H9 (cell line): ENCODE results near the gene EHF. TPM values are rescaled to one million over a fixed set of nuclear protein-coding genes. Genes with fewer than 3 reads are reported as not detected.

Experiments used
- DNase-seq: peaks from one replicate; pipeline ENCODE4 v3.0.0-alpha.2; 2017
- H2AFZ ChIP-seq: one replicate; pipeline ENCODE4 v1.6.1; 2013; ENCODE audit warnings: mild to moderate bottlenecking, low read length, control low read depth, moderate library complexity
- H2AK5ac ChIP-seq: 2 replicates; pipeline ENCODE4 v1.6.1; 2013; ENCODE audit warnings: low read length, control low read depth, mixed read lengths; ENCODE audit not compliant: insufficient read length
- H2BK120ac ChIP-seq: one replicate; pipeline ENCODE4 v1.6.1; 2013; ENCODE audit warnings: low read depth, mild to moderate bottlenecking, low read length, control low read depth, inconsistent platforms; ENCODE audit not compliant: poor library complexity, severe bottlenecking
- H2BK12ac ChIP-seq: 2 replicates; pipeline ENCODE4 v1.6.1; 2013; ENCODE audit warnings: low read length, control low read depth, mixed read lengths, low read depth; ENCODE audit not compliant: insufficient read length
- H2BK15ac ChIP-seq: 2 replicates; pipeline ENCODE4 v1.6.1; 2013; ENCODE audit warnings: low read depth, low read length, control low read depth
- H2BK20ac ChIP-seq: one replicate; pipeline ENCODE4 v1.6.1; 2013; ENCODE audit warnings: low read depth, mild to moderate bottlenecking, low read length, control low read depth, inconsistent platforms; ENCODE audit not compliant: poor library complexity, severe bottlenecking
- H2BK5ac ChIP-seq: 2 replicates; pipeline ENCODE4 v1.6.1; 2013; ENCODE audit warnings: low read length, control low read depth, mixed read lengths; ENCODE audit not compliant: insufficient read length
- H3K14ac ChIP-seq: 2 replicates; pipeline ENCODE4 v1.6.1; 2013; ENCODE audit warnings: low read length, control low read depth; ENCODE audit not compliant: insufficient read depth
- H3K18ac ChIP-seq: 2 replicates; pipeline ENCODE4 v1.6.1; 2013; ENCODE audit warnings: low read depth, mild to moderate bottlenecking, mixed read lengths, low read length, control low read depth; ENCODE audit not compliant: insufficient read length
- H3K23ac ChIP-seq: 2 replicates; pipeline ENCODE4 v1.6.1; 2013; ENCODE audit warnings: low read length, control low read depth, mixed read lengths, low read depth; ENCODE audit not compliant: insufficient read length
- H3K23me2 ChIP-seq: 2 replicates; pipeline ENCODE4 v1.6.1; 2013; ENCODE audit warnings: low read depth, mild to moderate bottlenecking, mixed read lengths, low read length, control low read depth; ENCODE audit not compliant: insufficient read length, poor library complexity, severe bottlenecking
- H3K27ac ChIP-seq: 2 replicates; pipeline ENCODE4 v1.5.1; 2013; ENCODE audit warnings: low read length, control low read depth, mixed read lengths, low read depth; ENCODE audit not compliant: insufficient read length
- H3K27me3 ChIP-seq: 2 replicates; pipeline ENCODE4 v1.6.1; 2013; ENCODE audit warnings: low read length, control low read depth, inconsistent platforms; ENCODE audit not compliant: insufficient read depth
- H3K4ac ChIP-seq: 2 replicates; pipeline ENCODE4 v1.6.1; 2013; ENCODE audit warnings: low read depth, mild to moderate bottlenecking, control low read depth, inconsistent platforms, low read length, moderate library complexity
- H3K4me1 ChIP-seq: 2 replicates; pipeline ENCODE4 v1.6.1; 2013; ENCODE audit warnings: low read length, control low read depth, inconsistent platforms; ENCODE audit not compliant: insufficient read depth
- H3K4me2 ChIP-seq: 2 replicates; pipeline ENCODE4 v1.6.1; 2013; ENCODE audit warnings: low read length, control low read depth, mixed read lengths; ENCODE audit not compliant: insufficient read length, insufficient read depth
- H3K56ac ChIP-seq: 2 replicates; pipeline ENCODE4 v1.6.1; 2013; ENCODE audit warnings: low read depth, mild to moderate bottlenecking, mixed read lengths, low read length, control low read depth; ENCODE audit not compliant: insufficient read length
- H3K79me1 ChIP-seq: 2 replicates; pipeline ENCODE4 v1.6.1; 2013; ENCODE audit warnings: low read depth, mild to moderate bottlenecking, moderate library complexity, low read length, control low read depth, inconsistent platforms; ENCODE audit not compliant: insufficient read depth, poor library complexity, severe bottlenecking
- H3K79me2 ChIP-seq: 2 replicates; pipeline ENCODE4 v1.6.1; 2013; ENCODE audit warnings: low read length, control low read depth, inconsistent platforms; ENCODE audit not compliant: insufficient read depth
- H3K9ac ChIP-seq: 2 replicates; pipeline ENCODE4 v1.6.1; 2013; ENCODE audit warnings: low read length, control low read depth, mixed read lengths; ENCODE audit not compliant: insufficient read length; ENCODE audit errors: extremely low read depth
- H3K9me3 ChIP-seq: one replicate; pipeline ENCODE4 v1.6.1; 2013; ENCODE audit warnings: low read depth, low read length, inconsistent platforms; ENCODE audit not compliant: control insufficient read depth
- H3T11ph ChIP-seq: one replicate; pipeline ENCODE4 v1.6.1; 2013; ENCODE audit warnings: mild to moderate bottlenecking, low read length, control low read depth, inconsistent platforms
- H4K20me1 ChIP-seq: one replicate; pipeline ENCODE4 v1.6.1; 2013; ENCODE audit not compliant: control insufficient read depth, insufficient read length, insufficient read depth
- H4K5ac ChIP-seq: 2 replicates; pipeline ENCODE4 v1.6.1; 2013; ENCODE audit warnings: low read depth, mild to moderate bottlenecking, mixed read lengths, low read length, control low read depth; ENCODE audit not compliant: insufficient read length
- H4K8ac ChIP-seq: replicated peaks from 2 replicates; pipeline ENCODE4 v1.6.1; 2013; ENCODE audit warnings: low read length, control low read depth, mixed read lengths, low read depth; ENCODE audit not compliant: insufficient read length
- H4K91ac ChIP-seq: 2 replicates; pipeline ENCODE4 v1.6.1; 2013; ENCODE audit warnings: low read depth, mild to moderate bottlenecking, moderate library complexity, mixed read lengths, low read length, control low read depth; ENCODE audit not compliant: insufficient read length
- H3K27ac Mint-ChIP-seq, 3 experiments: 2 replicates in 2 of 3; 3 replicates in 1 of 3; pipeline ENCODE4 v1.8.0; 2020 to 2021; ENCODE audit warnings: mixed read lengths in 3 of 3, mild to moderate bottlenecking in 1 of 3, moderate library complexity in 1 of 3
- H3K27me3 Mint-ChIP-seq: 2 replicates; pipeline ENCODE4 v1.8.0; 2021; ENCODE audit warnings: low read depth, mild to moderate bottlenecking, moderate library complexity, mixed read lengths
- H3K36me3 Mint-ChIP-seq, 3 experiments: 2 replicates in 2 of 3; 3 replicates in 1 of 3; pipeline ENCODE4 v1.8.0; 2020 to 2021; ENCODE audit warnings: low read depth in 3 of 3, mixed read lengths in 3 of 3; ENCODE audit not compliant: insufficient read depth in 1 of 3
- H3K4me1 Mint-ChIP-seq, 2 experiments: 2 replicates each; pipeline ENCODE4 v1.8.0; 2020; ENCODE audit warnings: mixed read lengths in 2 of 2
- H3K4me3 Mint-ChIP-seq, 2 experiments: 2 replicates in 1 of 2; 3 replicates in 1 of 2; pipeline ENCODE4 v1.8.0; 2020 to 2021; ENCODE audit warnings: mild to moderate bottlenecking in 2 of 2, mixed read lengths in 2 of 2, moderate library complexity in 1 of 2
- H3K9me3 Mint-ChIP-seq, 2 experiments: 2 replicates in 1 of 2; 3 replicates in 1 of 2; pipeline ENCODE4 v1.8.0; 2020; ENCODE audit warnings: mild to moderate bottlenecking in 2 of 2, mixed read lengths in 2 of 2, moderate library complexity in 1 of 2
- WGBS: extraction: QIAGEN DNeasy Blood & Tissue Kit; methylation state at CpG from one replicate; pipeline ENCODE4 v1.1.7; 2013; ENCODE audit warnings: missing lambda C conversion rate, low lambda C conversion rate, mixed read lengths; ENCODE audit not compliant: insufficient read length; ENCODE audit errors: extremely low coverage; 5-methylcytosine and 5-hydroxymethylcytosine counted together
- total RNA-seq: library from RNA; stranded (reverse); gene quantifications from 2 replicates; pipeline ENCODE4 v1.2.1, GENCODE V29; 2021
- TF ChIP-seq, protein P1 (sequence below): fragments of 200-600 bp; sonication (generic); conservative IDR thresholded peaks from 3 replicates; pipeline ENCODE4 v1.8.0; 2021; ENCODE audit warnings: antibody characterized with exemption, mild to moderate bottlenecking

EHF gene
- total RNA-seq, 1 experiment from 2014 or later = not detected

DNA sequence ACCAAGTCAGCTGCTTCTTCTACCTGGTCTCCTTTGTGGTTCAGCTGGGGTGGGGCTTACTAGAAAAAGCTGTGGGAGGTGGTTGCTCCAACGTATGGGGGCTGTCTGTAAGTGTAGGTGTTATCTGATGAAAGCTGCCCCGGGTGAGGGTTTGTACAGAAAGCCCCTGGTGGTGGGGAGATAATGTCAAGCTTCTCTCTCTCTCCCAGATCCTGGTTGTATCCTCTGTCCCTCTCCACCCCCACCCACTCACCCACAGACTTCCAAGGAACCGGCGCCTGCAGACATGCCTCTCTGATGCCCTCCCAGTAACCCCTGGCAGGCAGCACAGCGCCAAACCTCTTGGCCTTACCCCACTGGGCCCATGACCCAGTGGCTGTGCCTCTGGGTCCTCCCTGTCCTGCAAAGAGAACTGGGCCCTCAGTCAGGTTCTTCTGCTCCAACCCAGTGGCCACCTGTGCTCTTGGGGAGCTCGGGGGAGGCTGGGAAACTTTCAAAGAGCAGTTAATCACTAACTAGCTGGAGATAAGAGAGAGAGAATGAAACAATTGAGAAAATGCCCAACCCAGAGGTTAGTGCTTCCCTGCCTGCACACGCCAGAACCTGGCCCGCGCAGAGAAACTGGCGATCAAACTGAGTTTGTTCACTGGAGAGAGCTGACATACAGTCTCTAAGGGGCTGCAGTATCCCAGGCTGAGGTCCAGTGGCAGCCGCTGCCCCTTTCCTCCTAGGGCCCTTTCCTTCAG is 20.4 kb upstream of the EHF start:
- Histone ChIP-seq H2BK120ac (no peak overlapping the region), H3K14ac (no peak overlapping the region), H3K27me3 (no peaks in the 10 kb centered on the region), H2BK20ac (no peak overlapping the region), H3K23ac (no peak overlapping the region), H2BK12ac (no peak overlapping the region), H2BK15ac (no peak overlapping the region), H3K27ac (no peak overlapping the region), H2BK5ac (no peak overlapping the region), H2AK5ac (no peak overlapping the region), H3K18ac (no peak overlapping the region), H3K4me2 (no peak overlapping the region), H4K5ac (no peak overlapping the region), H3K4me1 (no peaks in the 10 kb centered on the region), H2AFZ (no peak overlapping the region), H4K91ac (no peak overlapping the region), H3K9me3 (no peaks in the 10 kb centered on the region), H4K20me1 (no peaks in the 10 kb centered on the region), H4K8ac (no peak overlapping the region), H3T11ph (no peak overlapping the region), H3K56ac (no peak overlapping the region), H3K79me1 (no peaks in the 10 kb centered on the region), H3K23me2 (no peaks in the 10 kb centered on the region), H3K79me2 (no peaks in the 10 kb centered on the region), H3K9ac (no peak overlapping the region), H3K4ac (no peak overlapping the region)
- no peak for DNase-seq
- H3K27me3 Mint-ChIP-seq = peaks cover 1% of the 10 kb centered on the region
- no peak overlapping the region; a peak in 1 of 7 replicates for H3K27ac Mint-ChIP-seq
- peaks cover 3 to 6% of the 10 kb centered on the region in 2 experiments; a peak in 3 of 5 replicates for H3K9me3 Mint-ChIP-seq
- H3K36me3 Mint-ChIP-seq = no peaks in the 10 kb centered on the region
- no peak overlapping the region for H3K4me3 Mint-ChIP-seq
- TF ChIP-seq, protein P1, sequence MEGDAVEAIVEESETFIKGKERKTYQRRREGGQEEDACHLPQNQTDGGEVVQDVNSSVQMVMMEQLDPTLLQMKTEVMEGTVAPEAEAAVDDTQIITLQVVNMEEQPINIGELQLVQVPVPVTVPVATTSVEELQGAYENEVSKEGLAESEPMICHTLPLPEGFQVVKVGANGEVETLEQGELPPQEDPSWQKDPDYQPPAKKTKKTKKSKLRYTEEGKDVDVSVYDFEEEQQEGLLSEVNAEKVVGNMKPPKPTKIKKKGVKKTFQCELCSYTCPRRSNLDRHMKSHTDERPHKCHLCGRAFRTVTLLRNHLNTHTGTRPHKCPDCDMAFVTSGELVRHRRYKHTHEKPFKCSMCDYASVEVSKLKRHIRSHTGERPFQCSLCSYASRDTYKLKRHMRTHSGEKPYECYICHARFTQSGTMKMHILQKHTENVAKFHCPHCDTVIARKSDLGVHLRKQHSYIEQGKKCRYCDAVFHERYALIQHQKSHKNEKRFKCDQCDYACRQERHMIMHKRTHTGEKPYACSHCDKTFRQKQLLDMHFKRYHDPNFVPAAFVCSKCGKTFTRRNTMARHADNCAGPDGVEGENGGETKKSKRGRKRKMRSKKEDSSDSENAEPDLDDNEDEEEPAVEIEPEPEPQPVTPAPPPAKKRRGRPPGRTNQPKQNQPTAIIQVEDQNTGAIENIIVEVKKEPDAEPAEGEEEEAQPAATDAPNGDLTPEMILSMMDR = no peak
- no CpG with 5 or more reads among the region's 11 CpGs for WGBS
- peaks cover 0 to 4% of the 10 kb centered on the region in 2 experiments; a peak in 3 of 4 replicates for H3K4me1 Mint-ChIP-seq
